Stomach (tissue), 9 donors: ENCODE measurements around the gene KCTD17. TPM values are rescaled to one million over a fixed set of nuclear protein-coding genes. Genes with fewer than 3 reads are reported as not detected.

Experiments used
- DNase-seq, 2 donors: peaks; one replicate each; pipeline versions ENCODE4 v3.0.0 to v3.0.0-alpha.2; 2013 to 2019
- H3K27ac ChIP-seq, 5 donors: fragments of 200-600 bp in 4 of 5; sonication (generic) in 4 of 5; one replicate each; pipeline ENCODE4 v1.5.1; 2013 to 2019; ENCODE audit warnings: mild to moderate bottlenecking in 1 of 5, moderate library complexity in 1 of 5
- H3K27me3 ChIP-seq, 3 donors: fragments of 200-600 bp; sonication (generic); one replicate each; pipeline ENCODE4 v1.5.1; 2017 to 2019; ENCODE audit warnings: mixed run types in 1 of 3
- H3K36me3 ChIP-seq, 4 donors: fragments of 200-600 bp; sonication (generic); 1 replicate in 3 of 4; 2 replicates in 1 of 4; pipeline ENCODE4 v1.5.1; 2016 to 2019
- H3K4me1 ChIP-seq, 4 donors: fragments of 200-600 bp; sonication (generic); one replicate each; pipeline ENCODE4 v1.5.1; 2016 to 2019
- H3K4me3 ChIP-seq, 4 donors: fragments of 200-600 bp; sonication (generic) in 3 of 4; one replicate each; pipeline ENCODE4 v1.5.1; 2016 to 2019; ENCODE audit warnings: mild to moderate bottlenecking in 1 of 4
- H3K9me3 ChIP-seq, 4 donors: fragments of 200-600 bp; sonication (generic); one replicate each; pipeline ENCODE4 v1.5.1; 2016 to 2019
- EP300 ChIP-seq: sonication (generic); formaldehyde crosslinking; IDR thresholded peaks from one replicate; pipeline ENCODE4 v1.6.1; 2017; ENCODE audit warnings: antibody characterized with exemption
- POLR2A ChIP-seq, 4 donors: fragments of 450-650 bp; IDR thresholded peaks; one replicate each; pipeline ENCODE4 v1.6.1; 2016; ENCODE audit warnings: antibody characterized with exemption in 4 of 4, control low read depth in 2 of 4, mild to moderate bottlenecking in 1 of 4, moderate library complexity in 1 of 4
- POLR2AphosphoS5 ChIP-seq, 3 donors: sonication (generic); formaldehyde crosslinking; IDR thresholded peaks; one replicate each; pipeline ENCODE4 v1.6.1; 2016; ENCODE audit warnings: antibody characterized with exemption in 3 of 3
- WGBS, 5 donors: extraction: QIAGEN DNeasy Blood & Tissue Kit in 3 of 5; methylation state at CpG; one replicate each; pipeline versions ENCODE4 v1.1.5 to v1.1.7; 2013 to 2018; 5-methylcytosine and 5-hydroxymethylcytosine counted together
- intact Hi-C: fragments of 100-400 bp; cut with DNase I; formaldehyde crosslinking; loops from one replicate; pipeline ENCODE4 v1.15.1; 2023; ENCODE audit warnings: low total_unique reads
- polyA plus RNA-seq, 3 donors: library from polyadenylated mRNA; stranded (reverse); fragments of 200-250 nt; gene quantifications; one replicate each; pipeline ENCODE4 v1.2.3, GENCODE V29; 2013
- total RNA-seq, 5 donors: library from RNA; depleted of rRNA; stranded (reverse); fragments of >200 nt; gene quantifications; one replicate each; pipeline versions ENCODE4 v1.1.0 to v1.2.3, GENCODE V29; 2014 to 2016
- TF ChIP-seq, protein P1 (sequence below), 7 experiments: fragments of 450-650 bp in 4 of 7; fragments of 200-600 bp in 3 of 7; sonication (generic) in 3 of 7; IDR thresholded peaks; one replicate each; pipeline ENCODE4 v1.5.1; 2016 to 2019; ENCODE audit warnings: antibody characterized with exemption in 7 of 7, control low read depth in 2 of 7, mild to moderate bottlenecking in 1 of 7
- donor health status: healthy with polysubstance abuse.
- donor health status: Bipolar disorder and iron deficiency.
- donor health status: healthy.

Gene KCTD17
- total and polyA plus RNA-seq, 8 donors, result 1.8 to 82.8 (median 9.2) TPM

DNA sequence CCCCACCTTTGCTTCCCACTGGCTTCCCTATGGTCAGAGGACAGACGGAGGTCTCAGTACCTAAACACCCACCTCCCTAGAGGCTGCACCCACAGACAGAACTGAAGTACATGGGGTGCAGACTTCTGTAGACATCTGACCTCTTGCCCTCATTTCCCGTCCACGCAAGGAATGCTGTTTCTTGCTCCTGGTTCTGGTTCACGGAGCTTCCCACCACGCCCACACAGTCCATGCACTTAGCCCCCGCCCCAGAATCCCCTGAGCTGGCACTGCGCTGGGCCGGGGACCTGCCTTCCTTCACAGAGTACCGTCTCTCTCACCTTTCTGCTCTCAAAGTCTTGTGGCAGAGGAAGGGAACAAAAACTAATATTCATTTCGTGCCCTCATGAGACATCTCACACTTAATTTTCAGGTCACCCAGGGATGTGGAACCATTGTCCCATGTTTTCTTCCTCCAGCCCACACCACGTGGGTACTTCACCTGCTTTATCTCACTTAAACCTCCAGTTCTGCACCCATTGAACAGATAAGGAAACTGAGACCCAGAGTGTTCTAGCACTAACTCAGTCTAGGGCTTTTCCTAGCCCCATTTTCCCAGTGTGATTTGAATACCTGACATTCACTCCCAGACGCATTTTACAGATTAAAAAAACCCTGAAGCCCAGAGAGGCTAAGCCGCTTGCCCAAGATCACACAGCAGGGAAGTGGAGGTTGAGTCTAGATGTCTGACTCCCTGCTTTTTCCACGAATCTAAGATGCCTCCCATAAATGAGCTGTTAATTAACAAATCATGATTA, 52.3 kb downstream of the KCTD17 start:
- WGBS, 5 donors, result 61 to 72% (median 67%) methylated on average over 13 to 14 of the region's 14 CpGs
- intact Hi-C loops, result no loop called here
- Histone ChIP-seq H3K27ac (no peak overlapping the region), H3K4me1 (no peaks in the 10 kb centered on the region), H3K9me3 (no peaks in the 10 kb centered on the region), H3K4me3 (no peak overlapping the region), H3K36me3 (no peaks in the 10 kb centered on the region), H3K27me3 (peaks cover 0 to 53% (median 3%) of the 10 kb centered on the region in 3 donors)
- DNase-seq, result no peak
- TF ChIP-seq, protein P1, sequence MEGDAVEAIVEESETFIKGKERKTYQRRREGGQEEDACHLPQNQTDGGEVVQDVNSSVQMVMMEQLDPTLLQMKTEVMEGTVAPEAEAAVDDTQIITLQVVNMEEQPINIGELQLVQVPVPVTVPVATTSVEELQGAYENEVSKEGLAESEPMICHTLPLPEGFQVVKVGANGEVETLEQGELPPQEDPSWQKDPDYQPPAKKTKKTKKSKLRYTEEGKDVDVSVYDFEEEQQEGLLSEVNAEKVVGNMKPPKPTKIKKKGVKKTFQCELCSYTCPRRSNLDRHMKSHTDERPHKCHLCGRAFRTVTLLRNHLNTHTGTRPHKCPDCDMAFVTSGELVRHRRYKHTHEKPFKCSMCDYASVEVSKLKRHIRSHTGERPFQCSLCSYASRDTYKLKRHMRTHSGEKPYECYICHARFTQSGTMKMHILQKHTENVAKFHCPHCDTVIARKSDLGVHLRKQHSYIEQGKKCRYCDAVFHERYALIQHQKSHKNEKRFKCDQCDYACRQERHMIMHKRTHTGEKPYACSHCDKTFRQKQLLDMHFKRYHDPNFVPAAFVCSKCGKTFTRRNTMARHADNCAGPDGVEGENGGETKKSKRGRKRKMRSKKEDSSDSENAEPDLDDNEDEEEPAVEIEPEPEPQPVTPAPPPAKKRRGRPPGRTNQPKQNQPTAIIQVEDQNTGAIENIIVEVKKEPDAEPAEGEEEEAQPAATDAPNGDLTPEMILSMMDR (IDR thresholded peaks at IDR 0.05), result no peak
- TF ChIP-seq EP300, result no peak
- TF ChIP-seq POLR2AphosphoS5 (IDR thresholded peaks at IDR 0.05), result no peak
- no peak for TF ChIP-seq POLR2A (IDR thresholded peaks at IDR 0.05)

DNA sequence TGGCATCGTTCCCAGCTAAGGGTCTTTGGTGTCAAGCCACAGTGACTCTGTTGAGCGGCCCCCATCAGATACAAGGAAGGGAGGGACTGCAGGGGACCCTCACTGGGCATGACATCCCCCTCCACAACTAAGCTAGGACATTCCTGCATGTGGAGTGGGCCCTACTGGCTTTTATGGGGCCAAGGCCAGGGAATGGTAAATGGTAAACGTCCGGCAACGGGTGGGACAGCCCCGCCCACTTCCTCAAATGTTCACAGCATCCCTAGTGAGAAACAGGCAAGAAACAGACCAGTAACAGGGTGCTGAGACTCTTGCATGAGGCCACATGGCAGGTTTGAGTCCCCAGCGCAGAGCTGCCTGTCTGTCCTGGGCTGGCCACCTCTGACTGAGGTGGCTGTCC, 53.6 kb downstream of the KCTD17 start:
- no peaks in the 10 kb centered on the region for H3K36me3 ChIP-seq
- no peaks in the 10 kb centered on the region for H3K4me1 ChIP-seq
- no peak overlapping the region for H3K27ac ChIP-seq
- WGBS, 5 donors, result 19 to 26% (median 23%) methylated on average over 7 of the region's 7 CpGs
- DNase-seq, result peak in 1 of 2 donors; percentile 28
- no peaks in the 10 kb centered on the region for H3K9me3 ChIP-seq
- peaks cover 0 to 52% (median 0%) of the 10 kb centered on the region in 3 donors for H3K27me3 ChIP-seq
- intact Hi-C loops, result no loop called here
- TF ChIP-seq, protein P1 (IDR thresholded peaks at IDR 0.05), result no peak
- TF ChIP-seq EP300 (no peak), POLR2AphosphoS5 (IDR thresholded peaks at IDR 0.05) (no peak), POLR2A (IDR thresholded peaks at IDR 0.05) (no peak)
- no peak overlapping the region for H3K4me3 ChIP-seq

DNA sequence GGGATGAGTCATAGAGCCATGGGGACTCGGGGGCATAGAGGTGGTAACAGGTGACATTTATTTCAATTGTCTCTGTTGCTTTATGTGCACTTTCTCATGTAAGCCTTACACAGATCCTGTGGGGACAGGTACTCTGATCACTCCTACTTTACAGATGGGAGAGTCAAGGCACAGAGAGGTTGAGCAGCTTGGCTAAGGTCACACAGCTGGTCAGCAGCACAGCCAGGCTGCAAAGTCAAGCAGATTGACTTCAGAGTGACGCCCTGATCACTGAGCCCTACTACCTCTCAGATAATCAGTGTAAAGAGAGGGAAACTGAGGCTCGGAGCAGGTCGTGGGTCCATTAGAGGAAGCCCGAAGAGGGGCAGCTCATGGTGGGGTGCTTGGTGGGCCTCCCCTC, 54.4 kb downstream of the KCTD17 start:
- intact Hi-C loops, result no loop called here
- Histone ChIP-seq H3K4me3 (no peak overlapping the region), H3K4me1 (no peaks in the 10 kb centered on the region), H3K27me3 (peaks cover 0 to 44% (median 0%) of the 10 kb centered on the region in 3 donors), H3K9me3 (no peaks in the 10 kb centered on the region), H3K27ac (no peak overlapping the region), H3K36me3 (no peaks in the 10 kb centered on the region)
- 78 to 88% (median 87%) methylated on average over 5 of the region's 5 CpGs for WGBS, 5 donors
- TF ChIP-seq, protein P1 (IDR thresholded peaks at IDR 0.05), result no peak
- TF ChIP-seq POLR2AphosphoS5 (IDR thresholded peaks at IDR 0.05) (no peak), POLR2A (IDR thresholded peaks at IDR 0.05) (no peak), EP300 (no peak)
- DNase-seq, result no peak

DNA sequence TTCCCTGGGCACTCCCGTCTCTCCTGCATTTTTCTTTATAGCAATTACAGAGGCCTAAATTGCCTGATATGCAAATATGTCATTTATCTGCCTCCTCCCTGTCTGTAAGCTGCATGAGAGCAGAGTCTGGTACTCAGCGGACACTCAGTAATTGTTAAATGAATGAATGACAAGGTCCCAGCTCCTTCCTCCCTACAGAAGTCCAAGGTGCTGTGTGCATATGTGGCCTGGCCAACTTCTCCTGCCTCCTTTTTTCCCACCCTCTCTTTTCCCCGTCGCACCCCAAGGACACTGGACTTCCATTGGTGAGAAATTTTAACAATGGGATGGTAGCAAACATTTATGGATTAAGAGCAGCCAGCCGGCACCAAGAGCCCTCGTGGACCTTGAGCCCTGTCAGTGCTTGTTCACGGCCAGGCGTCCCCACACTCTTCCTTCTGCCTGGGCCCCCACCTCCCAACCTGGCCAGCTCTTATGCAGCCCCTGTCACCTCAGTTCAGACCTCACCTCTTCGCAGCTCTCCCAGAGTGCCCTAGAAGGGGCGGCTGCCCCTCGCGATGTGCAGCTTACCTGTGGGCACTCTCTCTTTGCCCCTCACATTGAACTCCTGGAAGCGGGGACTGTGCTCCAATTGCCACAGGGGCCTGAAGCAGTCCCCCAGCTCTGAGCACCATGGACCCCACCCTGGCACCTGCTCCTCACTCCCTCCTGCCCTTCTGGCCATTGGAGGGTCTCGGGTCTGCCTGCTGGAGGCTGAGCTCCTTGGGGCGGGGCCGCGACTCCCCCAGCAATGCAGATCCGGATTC, 56.5 kb downstream of the KCTD17 start:
- TF ChIP-seq POLR2AphosphoS5 (IDR thresholded peaks at IDR 0.05) (no peak), POLR2A (IDR thresholded peaks at IDR 0.05) (no peak), EP300 (no peak)
- TF ChIP-seq, protein P1 (IDR thresholded peaks at IDR 0.05), result no peak
- H3K4me3 ChIP-seq, result no peak overlapping the region
- no peaks in the 10 kb centered on the region for H3K4me1 ChIP-seq
- H3K27ac ChIP-seq, result no peak overlapping the region
- no peak for DNase-seq
- 83 to 91% (median 89%) methylated on average over 17 to 18 of the region's 18 CpGs for WGBS, 5 donors
- intact Hi-C loops, result no loop called here
- H3K27me3 ChIP-seq, result peaks cover 0 to 50% (median 0%) of the 10 kb centered on the region in 3 donors
- no peaks in the 10 kb centered on the region for H3K36me3 ChIP-seq
- no peaks in the 10 kb centered on the region for H3K9me3 ChIP-seq
